ENCODE results near the gene RPLP2.

DNA sequence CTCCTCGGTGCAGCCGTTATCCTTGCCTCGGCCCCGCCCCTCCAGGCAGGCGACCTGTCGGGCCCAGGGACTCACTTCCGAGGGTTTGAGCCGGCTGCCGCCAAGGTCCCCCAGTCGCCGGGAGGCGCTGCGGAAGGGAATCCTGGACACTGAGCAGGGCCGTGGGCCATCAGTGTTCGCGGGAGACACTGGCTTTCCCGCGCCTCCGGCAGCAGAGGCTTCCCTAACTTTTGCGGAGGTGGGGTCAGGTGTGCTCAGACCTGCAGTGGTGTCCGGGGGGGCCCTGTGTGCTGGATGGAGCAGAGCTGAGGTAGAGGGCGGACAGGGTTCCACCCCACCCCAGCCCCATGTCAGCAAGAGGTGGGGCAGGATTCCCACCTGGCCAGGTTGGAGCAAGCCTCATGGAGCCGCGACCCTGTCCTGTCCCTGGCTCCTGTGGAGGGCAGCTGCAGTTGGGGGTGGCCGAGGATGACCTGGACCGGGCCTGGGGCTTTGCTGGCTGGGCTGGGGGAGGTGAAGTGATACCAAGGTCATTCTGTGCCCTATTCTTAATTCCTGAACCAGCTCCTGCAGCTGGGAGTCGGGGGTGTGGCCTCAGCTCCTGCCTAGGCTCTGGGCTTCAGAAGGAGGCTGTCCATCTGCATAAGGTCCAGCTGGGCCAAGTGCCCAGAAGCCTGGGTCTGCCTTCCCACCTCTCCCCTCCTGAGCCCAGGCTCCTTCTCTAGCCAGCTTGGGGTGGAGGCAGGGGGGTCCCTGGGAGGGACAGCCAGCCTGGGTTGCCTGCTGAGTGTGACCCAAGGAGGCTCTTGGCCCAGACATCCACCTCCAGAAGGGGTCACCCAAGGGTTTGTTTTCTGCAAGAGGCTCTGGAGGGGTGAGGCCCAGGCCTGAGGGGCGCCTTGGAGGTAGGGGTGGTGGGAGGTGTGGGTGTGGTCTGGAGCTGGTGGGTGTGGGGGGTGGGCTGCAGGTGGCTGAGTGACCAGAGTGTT, 41.3 kb downstream of the RPLP2 start:
- no peak for TF ChIP-seq ZNF232 (CRISPR knock-in tag; IDR thresholded peaks at IDR 0.05)
- TF ChIP-seq ESRRA (CRISPR knock-in tag; IDR thresholded peaks at IDR 0.05; ENCODE audit: borderline replicate concordance), result no peak
- TF ChIP-seq CTCF (IDR thresholded peaks at IDR 0.05), result no peak
- TF ChIP-seq, protein P1, sequence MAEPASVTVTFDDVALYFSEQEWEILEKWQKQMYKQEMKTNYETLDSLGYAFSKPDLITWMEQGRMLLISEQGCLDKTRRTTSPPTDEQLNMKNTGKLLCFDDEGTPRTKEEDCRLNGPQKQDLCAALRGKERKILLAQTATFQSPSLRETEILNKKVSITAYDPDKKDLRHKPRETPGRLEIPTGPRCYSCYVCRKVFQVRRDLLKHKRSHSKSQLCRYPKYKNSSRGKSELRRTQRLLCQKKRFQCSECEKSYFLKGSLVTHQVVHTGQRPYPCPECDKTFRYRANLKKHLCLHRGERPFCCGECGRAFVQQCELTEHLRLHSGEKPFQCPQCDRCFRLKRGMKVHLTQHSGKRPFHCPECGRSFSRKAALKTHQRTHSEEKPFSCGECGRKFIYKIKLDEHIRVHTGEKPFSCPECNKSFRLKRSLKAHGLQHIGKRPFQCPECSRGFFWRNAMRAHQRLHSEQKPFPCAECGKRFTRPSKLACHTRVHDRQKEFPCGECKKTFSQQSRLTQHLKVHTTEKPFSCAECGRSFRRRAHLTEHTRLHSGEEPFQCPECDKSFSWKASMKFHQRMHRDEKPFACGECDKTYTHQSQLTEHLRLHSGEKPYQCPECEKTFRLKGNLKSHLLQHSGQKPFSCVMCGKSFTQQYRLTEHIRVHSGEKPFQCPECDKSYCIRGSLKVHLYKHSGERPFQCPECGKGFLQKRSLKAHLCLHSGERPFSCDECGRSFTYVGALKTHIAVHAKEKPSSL (CRISPR knock-in tag; conservative IDR thresholded peaks at IDR 0.05), result no peak
- TF ChIP-seq NR1H2 (CRISPR knock-in tag; IDR thresholded peaks at IDR 0.05), result no peak
- TF ChIP-seq, protein P2, sequence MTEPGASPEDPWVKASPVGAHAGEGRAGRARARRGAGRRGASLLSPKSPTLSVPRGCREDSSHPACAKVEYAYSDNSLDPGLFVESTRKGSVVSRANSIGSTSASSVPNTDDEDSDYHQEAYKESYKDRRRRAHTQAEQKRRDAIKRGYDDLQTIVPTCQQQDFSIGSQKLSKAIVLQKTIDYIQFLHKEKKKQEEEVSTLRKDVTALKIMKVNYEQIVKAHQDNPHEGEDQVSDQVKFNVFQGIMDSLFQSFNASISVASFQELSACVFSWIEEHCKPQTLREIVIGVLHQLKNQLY (CRISPR knock-in tag; IDR thresholded peaks at IDR 0.05), result no peak
- TF ChIP-seq MXD4 (CRISPR knock-in tag; IDR thresholded peaks at IDR 0.05; ENCODE audit: borderline replicate concordance), result no peak
- TF ChIP-seq, protein P3, sequence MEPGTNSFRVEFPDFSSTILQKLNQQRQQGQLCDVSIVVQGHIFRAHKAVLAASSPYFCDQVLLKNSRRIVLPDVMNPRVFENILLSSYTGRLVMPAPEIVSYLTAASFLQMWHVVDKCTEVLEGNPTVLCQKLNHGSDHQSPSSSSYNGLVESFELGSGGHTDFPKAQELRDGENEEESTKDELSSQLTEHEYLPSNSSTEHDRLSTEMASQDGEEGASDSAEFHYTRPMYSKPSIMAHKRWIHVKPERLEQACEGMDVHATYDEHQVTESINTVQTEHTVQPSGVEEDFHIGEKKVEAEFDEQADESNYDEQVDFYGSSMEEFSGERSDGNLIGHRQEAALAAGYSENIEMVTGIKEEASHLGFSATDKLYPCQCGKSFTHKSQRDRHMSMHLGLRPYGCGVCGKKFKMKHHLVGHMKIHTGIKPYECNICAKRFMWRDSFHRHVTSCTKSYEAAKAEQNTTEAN (CRISPR knock-in tag; IDR thresholded peaks at IDR 0.05), result no peak
- 0 out of 2 replicates have a peak, but pooled peaks have one; percentile 10 for TF ChIP-seq FOXK1 (CRISPR knock-in tag; IDR thresholded peaks at IDR 0.05)
- TF ChIP-seq E2F1 (CRISPR knock-in tag; IDR thresholded peaks at IDR 0.05), result no peak
- TF ChIP-seq, protein P4, sequence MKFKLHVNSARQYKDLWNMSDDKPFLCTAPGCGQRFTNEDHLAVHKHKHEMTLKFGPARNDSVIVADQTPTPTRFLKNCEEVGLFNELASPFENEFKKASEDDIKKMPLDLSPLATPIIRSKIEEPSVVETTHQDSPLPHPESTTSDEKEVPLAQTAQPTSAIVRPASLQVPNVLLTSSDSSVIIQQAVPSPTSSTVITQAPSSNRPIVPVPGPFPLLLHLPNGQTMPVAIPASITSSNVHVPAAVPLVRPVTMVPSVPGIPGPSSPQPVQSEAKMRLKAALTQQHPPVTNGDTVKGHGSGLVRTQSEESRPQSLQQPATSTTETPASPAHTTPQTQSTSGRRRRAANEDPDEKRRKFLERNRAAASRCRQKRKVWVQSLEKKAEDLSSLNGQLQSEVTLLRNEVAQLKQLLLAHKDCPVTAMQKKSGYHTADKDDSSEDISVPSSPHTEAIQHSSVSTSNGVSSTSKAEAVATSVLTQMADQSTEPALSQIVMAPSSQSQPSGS (CRISPR knock-in tag; IDR thresholded peaks at IDR 0.05; ENCODE audit: borderline replicate concordance, low read depth), result no peak
- TF ChIP-seq TEAD4 (CRISPR knock-in tag; IDR thresholded peaks at IDR 0.05), result no peak
